ENCODE data around the gene ARMC2. TPM values are rescaled to one million over a fixed set of nuclear protein-coding genes. Genes with fewer than 3 reads are reported as not detected.
"Not testable (repeated sequence)": the region's sequence is repeated elsewhere in the genome, so short reads cannot be mapped to it uniquely, and the experiment has no call there.

ARMC2 gene
- total and polyA plus RNA-seq, 2 donors (not counting 3 experiments of a cell fraction or from before 2014, with no cell fraction given): 1.7 to 3.7 TPM

GRCh38 chr6:108928650-108929049, 80.4 kb downstream of the ARMC2 start:
- no peak overlapping the region for H3K9ac ChIP-seq (replicated peaks; ENCODE audit: extremely low read depth, insufficient read depth, low read length)
- H3K9me1 ChIP-seq (replicated peaks; ENCODE audit: control insufficient read depth, extremely low read depth, insufficient read depth, low read length): no peaks in the 10 kb centered on the region
- no peaks in the 10 kb centered on the region for H3K79me2 ChIP-seq (ENCODE audit: control insufficient read depth, insufficient read depth, low read length)
- no peak overlapping the region for H2AFZ ChIP-seq (ENCODE audit: low read depth, low read length)
- H3K27ac ChIP-seq (ENCODE audit: insufficient read depth, low read depth, low read length): no peak overlapping the region
- no peaks in the 10 kb centered on the region for H3K9me3 ChIP-seq (replicated peaks; ENCODE audit: control insufficient read depth, insufficient read depth, low read length)
- FAIRE-seq (no peak), DNase-seq (ENCODE audit: low read depth, low spot score) (no peak)
- TF ChIP-seq CTCF (IDR thresholded peaks at IDR 0.05; ENCODE audit: extremely low read depth in 1 of 2, insufficient read depth in 1 of 2, low read depth in 1 of 2, low read length in 2 of 2) (no peak), FOS (IDR thresholded peaks at IDR 0.05; ENCODE audit: borderline replicate concordance, insufficient read depth, low read length) (no peak), MYC (IDR thresholded peaks at IDR 0.05; ENCODE audit: low read depth, low read length) (no peak), EZH2 (IDR thresholded peaks at IDR 0.05; ENCODE audit: borderline replicate concordance, low read depth, low read length, severe bottlenecking) (no peak), POLR2A (IDR thresholded peaks at IDR 0.05; ENCODE audit: low read depth, low read length) (no peak), GATA2 (IDR thresholded peaks at IDR 0.05; ENCODE audit: insufficient read depth, insufficient read length, low read depth, low read length) (no peak), JUN (IDR thresholded peaks at IDR 0.05; ENCODE audit: borderline replicate concordance, insufficient read depth, insufficient read length, low read depth) (no peak), POLR2AphosphoS5 (IDR thresholded peaks at IDR 0.05; ENCODE audit: insufficient read depth, low read depth, low read length) (no peak), MAX (IDR thresholded peaks at IDR 0.05; ENCODE audit: insufficient read depth, insufficient read length) (no peak)
- H3K4me3 ChIP-seq (replicated peaks in 1 of 3; ENCODE audit: insufficient read depth in 1 of 3, low read depth in 1 of 3, low read length in 3 of 3): no peak overlapping the region
- no peaks in the 10 kb centered on the region for H4K20me1 ChIP-seq (replicated peaks; ENCODE audit: control insufficient read depth, extremely low read depth, insufficient read depth, low read length)
- CTCF ChIA-PET: interaction anchor here (0.9 kb wide), 1 partner anchor 14 kb away, joined by 3 read pairs; no protein-coding TSS in a partner anchor
- H3K4me1 ChIP-seq (ENCODE audit: control insufficient read depth, extremely low read depth, insufficient read depth, low read length): peaks cover 3% of the 10 kb centered on the region
- no peak overlapping the region for H3K4me2 ChIP-seq (ENCODE audit: insufficient read depth, low read length)
- no peaks in the 10 kb centered on the region for H3K36me3 ChIP-seq (ENCODE audit: control insufficient read depth in 2 of 2, extremely low read depth in 1 of 2, insufficient read depth in 2 of 2, low read length in 2 of 2)
- dilution Hi-C loops (cut with MboI; ENCODE audit: extremely low pct_ligation_motif_present, low sequenced_read_pairs) (no loop called here), intact Hi-C loops (cut with micrococcal nuclease) (no loop called here)
- POLR2A ChIA-PET: no interaction called here
- H3K27me3 ChIP-seq (ENCODE audit: control insufficient read depth in 2 of 2, insufficient read depth in 2 of 2, low read length in 2 of 2): no peaks in the 10 kb centered on the region
- no TSS peak for BruUV-seq (replicated peaks)

- H4K20me1 ChIP-seq (replicated peaks; ENCODE audit: control insufficient read depth, extremely low read depth, insufficient read depth, low read length); H2AFZ ChIP-seq (ENCODE audit: low read depth, low read length); H3K79me2 ChIP-seq (ENCODE audit: control insufficient read depth, insufficient read depth, low read length); intact Hi-C loops (cut with micrococcal nuclease); H3K27me3 ChIP-seq (ENCODE audit: control insufficient read depth in 2 of 2, insufficient read depth in 2 of 2, low read length in 2 of 2); H3K9me3 ChIP-seq (replicated peaks; ENCODE audit: control insufficient read depth, insufficient read depth, low read length); H3K36me3 ChIP-seq (ENCODE audit: control insufficient read depth in 2 of 2, extremely low read depth in 1 of 2, insufficient read depth in 2 of 2, low read length in 2 of 2); POLR2A ChIA-PET; H3K4me1 ChIP-seq (ENCODE audit: control insufficient read depth, extremely low read depth, insufficient read depth, low read length); BruUV-seq (replicated peaks); H3K4me3 ChIP-seq (replicated peaks in 1 of 3; ENCODE audit: insufficient read depth in 1 of 3, low read depth in 1 of 3, low read length in 3 of 3); DNase-seq (ENCODE audit: low read depth, low spot score); H3K9me1 ChIP-seq (replicated peaks; ENCODE audit: control insufficient read depth, extremely low read depth, insufficient read depth, low read length); dilution Hi-C loops (cut with MboI; ENCODE audit: extremely low pct_ligation_motif_present, low sequenced_read_pairs); FAIRE-seq; CTCF ChIA-PET; H3K9ac ChIP-seq (replicated peaks; ENCODE audit: extremely low read depth, insufficient read depth, low read length); H3K4me2 ChIP-seq (ENCODE audit: insufficient read depth, low read length); H3K27ac ChIP-seq (ENCODE audit: insufficient read depth, low read depth, low read length): not testable (repeated sequence)
These were observed 82.9 kb downstream of the ARMC2 start for GRCh38 chr6:108931090-108931489.
